Measurements from ENCODE around the gene FAM120C.

Gene FAM120C

DNA sequence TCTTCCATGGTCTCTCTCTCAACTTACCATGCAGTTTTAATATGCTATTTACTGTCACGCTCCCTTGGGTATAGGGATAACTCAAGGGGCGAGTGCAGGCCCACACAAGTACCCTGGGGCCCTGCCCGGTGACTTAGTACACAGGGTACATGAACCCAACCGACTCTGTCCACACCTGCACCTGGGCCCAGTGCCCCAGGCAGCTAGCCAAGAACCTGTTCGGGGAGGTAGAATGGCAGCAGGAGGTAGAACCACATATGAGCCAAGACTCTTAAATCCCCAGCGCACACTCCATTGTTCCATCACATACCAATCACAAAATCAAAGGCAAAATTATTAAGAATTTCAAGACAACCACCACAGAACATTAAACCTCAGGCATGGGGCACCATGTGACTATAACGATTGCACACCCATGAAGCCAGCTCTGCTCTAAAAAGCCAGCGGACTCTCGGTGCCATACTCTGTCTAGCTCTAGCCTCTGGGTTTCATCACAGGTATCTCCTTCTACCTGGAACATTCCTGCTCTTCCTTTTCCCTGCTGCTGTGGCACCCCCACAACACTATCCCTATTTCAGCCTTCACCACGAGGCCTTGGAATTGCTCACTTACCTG, 153.4 kb downstream of the FAM120C start:
- DNase-seq: no peak

DNA sequence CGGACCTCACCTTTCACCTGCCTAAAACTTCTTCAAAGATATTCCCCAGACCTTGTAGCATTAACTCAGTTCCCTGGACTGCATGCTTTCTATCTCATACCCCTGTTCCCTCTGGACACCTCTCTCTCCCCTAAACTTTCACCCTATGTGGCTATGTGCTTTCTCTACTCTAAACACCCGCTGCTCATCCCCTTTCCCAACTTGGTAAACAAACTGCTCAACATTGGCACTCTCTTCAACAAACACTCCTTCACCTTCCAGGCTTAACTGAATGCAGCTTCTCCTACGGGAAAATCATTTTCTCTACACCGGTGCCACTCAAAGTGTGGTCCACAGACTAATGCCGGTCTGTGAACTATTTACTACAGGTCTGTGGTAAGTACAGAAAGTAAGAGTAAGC, 158.7 kb downstream of the FAM120C start:
- no peak for DNase-seq
